NCI-H69 (cell line): ENCODE results near the gene PLXDC2.
"Not testable (repeated sequence)": the region's sequence is repeated elsewhere in the genome, so short reads cannot be mapped to it uniquely, and the experiment has no call there.

Source experiments
- DNase-seq: peaks from one replicate; lab custom pipeline; 2025; lab: John Stamatoyannopoulos, UW

Gene PLXDC2

GRCh38 chr10:19977097-19977521 lies 160.9 kb downstream of the PLXDC2 start:
- DNase-seq, result no peak

GRCh38 chr10:19979628-19980027 lies 163.4 kb downstream of the PLXDC2 start:
- no peak for DNase-seq

DNA sequence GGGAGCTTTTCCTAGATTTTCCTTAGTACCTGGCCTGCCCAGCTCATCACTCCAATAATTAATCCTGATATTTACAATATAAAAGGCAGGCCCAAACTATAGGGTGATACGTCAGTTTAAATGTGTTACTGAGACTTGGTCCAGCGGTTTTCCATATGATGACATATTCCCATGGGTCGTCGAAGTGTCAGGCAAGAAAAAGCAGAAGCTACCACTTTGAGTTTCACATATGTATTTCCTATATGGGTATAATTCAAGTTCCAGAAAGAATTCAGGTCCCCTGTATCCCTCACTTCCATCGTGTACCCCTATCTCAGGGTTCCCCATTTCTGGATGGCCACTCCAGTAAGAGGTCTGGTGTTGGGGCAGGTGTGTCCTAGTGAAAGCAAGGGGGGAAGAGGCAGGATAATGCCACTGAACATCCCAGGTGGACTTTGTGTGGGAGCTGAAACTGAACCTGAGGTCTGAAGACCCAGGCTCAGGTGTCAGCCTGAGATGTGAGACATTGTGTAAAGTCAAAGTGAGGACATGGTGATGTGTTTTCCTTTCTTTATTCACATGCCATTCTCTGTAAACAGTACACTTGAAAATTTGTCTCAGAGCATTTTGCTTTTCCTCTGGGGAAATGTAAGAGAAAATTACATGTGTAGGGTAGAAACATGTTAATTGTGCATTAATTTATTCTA lies 167.8 kb downstream of the PLXDC2 start:
- DNase-seq, result no peak

- no peak for DNase-seq
Measured at GRCh38 chr10:19985745-19986144, 169.5 kb downstream of the PLXDC2 start.

GRCh38 chr10:19986591-19986990 lies 170.4 kb downstream of the PLXDC2 start:
- DNase-seq, result no peak

DNA sequence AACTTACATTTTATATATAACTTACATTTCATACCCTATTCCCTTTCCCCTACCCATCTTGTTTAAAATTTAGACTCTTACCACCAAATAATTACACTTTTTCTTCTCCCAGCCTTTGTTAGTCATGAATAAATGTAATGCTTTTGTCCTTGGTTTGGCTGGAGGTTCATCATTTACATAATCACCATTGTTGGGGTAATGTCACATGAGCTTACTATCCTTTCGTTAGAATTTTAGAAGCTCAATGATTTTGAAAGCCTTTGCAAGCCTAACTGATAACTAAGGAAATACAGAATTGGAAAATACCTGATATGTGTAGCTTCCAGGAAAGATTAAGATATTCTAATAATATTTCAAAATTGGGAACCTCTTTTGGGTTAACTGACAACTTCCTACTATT lies 171.7 kb downstream of the PLXDC2 start:
- no peak for DNase-seq

- DNase-seq, result no peak
Measured at GRCh38 chr10:19993714-19994315, 177.6 kb downstream of the PLXDC2 start.

DNA sequence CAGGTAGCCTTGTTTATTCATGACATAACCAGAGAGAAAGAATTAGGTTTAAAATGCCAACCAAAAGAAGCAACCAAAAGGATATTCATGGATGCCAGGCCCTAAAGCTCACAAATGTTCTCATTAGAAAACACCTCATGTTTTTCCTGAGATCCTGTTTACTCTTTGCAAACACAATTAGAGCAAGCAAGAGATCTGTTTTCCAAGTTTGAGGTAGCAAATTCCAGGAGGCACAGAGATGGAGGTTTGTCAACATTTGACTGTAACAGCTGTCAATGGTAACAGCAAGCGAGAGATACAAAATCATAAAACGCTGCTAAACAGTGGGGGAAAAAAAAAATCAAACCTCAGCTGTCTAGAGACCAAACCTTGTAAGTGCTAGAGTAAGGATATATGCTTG lies 182.2 kb downstream of the PLXDC2 start:
- DNase-seq, result no peak

- DNase-seq, result no peak
Measured at GRCh38 chr10:19999431-19999830, 183.2 kb downstream of the PLXDC2 start.

- not testable (repeated sequence) for DNase-seq
Measured at GRCh38 chr10:20002026-20002425, 185.8 kb downstream of the PLXDC2 start.

DNA sequence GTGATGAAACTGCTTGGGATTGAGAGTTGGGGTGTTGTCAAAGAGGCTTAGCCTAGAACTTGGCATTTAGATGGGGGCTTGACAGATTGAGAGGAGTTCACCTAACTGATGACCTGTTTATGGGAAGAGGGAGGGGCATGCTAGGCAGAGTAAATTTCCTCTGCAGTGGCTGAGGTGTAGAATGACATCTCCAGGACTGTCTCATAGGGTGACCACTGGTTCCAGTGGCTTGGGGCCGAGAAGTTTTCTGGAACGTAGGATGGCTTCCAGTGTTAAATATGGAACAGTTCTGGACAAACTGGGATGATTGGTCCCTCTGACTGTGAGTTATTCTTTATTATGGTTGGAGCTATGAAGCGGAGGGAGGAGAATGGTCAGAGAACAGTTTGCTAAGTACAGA lies 186.4 kb downstream of the PLXDC2 start:
- no peak for DNase-seq

DNA sequence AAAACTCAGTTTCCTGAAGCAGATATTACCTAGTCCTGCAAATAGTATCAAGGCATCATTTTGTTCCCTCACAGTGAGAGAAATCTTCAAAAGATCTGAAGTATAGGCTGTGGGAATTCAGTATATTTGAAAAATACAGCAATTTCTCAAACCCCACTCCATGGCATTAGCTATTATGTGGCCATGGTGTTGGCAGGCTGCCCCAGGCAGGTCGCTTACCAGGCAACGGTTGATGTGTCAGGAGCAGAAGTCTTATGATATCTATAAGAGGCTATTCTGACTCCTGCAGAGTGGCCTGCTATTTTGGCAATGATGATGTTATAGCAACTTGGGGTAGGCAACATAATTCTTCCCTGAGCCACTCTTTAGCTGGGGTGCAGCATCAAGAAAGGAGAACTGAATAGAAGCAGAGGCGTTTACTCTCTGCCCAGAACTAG lies 187.9 kb downstream of the PLXDC2 start:
- no peak for DNase-seq

- no peak for DNase-seq
Measured at GRCh38 chr10:20005638-20006037, 189.4 kb downstream of the PLXDC2 start.

GRCh38 chr10:20006169-20006870 lies 190.1 kb downstream of the PLXDC2 start:
- no peak for DNase-seq

GRCh38 chr10:20007426-20007825 lies 191.2 kb downstream of the PLXDC2 start:
- DNase-seq, result no peak

- DNase-seq, result no peak
Measured at GRCh38 chr10:20013991-20014750, 197.9 kb downstream of the PLXDC2 start.

DNA sequence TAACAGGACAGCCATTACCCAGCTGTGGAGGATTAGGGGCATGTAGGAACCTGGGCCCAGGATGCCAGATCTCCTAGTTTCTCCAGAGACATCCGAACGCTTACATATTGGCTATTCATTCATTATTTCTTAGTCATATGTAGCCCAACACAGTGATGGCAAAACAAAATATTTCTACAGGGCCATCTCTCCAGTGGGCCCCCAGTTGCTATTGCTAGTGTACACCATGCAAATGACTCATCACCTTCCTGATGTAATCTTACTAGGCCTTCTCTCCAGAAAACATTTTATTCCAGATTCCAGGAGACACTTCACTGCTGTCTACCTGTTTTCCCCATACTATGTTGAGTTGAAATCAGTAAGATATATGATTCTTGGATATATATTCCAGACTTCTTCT lies 201.7 kb downstream of the PLXDC2 start:
- no peak for DNase-seq

DNA sequence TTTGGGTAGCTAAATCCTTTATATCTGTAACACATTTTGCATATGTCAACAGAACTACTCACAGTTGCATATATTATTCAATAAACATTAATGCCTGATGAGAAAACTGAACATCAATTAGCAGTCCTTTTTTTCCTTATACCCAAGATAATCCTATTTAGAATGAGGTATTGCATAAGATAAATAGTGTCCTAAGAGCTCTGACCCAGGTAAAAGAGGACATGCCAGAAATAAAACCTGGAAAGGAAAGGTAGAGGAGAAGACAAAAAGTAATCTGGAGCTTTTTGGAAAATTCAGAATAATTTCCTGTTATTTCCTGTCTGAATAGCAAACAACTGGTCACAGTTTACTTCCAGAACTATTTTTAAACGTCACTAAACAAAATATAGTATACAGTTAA lies 204.4 kb downstream of the PLXDC2 start:
- no peak for DNase-seq

- no peak for DNase-seq
Measured at GRCh38 chr10:20029523-20029922, 213.3 kb downstream of the PLXDC2 start.

- DNase-seq, result no peak
Measured at GRCh38 chr10:20033476-20033875, 217.2 kb downstream of the PLXDC2 start.

DNA sequence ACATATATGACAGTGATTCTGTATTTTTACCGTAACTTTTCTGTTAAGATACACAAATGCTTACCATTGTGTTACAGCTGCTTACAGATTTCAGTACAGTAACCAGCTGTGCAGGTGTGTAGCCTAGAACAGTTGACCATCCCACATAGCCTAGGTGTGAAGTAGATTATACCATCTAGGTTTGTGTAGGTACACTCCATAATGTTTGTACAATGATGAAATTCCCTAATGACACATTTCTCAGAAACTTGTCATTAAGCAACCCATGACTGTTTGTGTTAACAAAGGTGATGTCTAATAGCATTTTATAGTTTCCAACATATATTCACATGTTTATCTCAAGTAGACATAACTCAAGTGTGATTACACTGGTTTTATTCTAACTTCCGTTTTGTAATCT lies 218.5 kb downstream of the PLXDC2 start:
- DNase-seq, result no peak

DNA sequence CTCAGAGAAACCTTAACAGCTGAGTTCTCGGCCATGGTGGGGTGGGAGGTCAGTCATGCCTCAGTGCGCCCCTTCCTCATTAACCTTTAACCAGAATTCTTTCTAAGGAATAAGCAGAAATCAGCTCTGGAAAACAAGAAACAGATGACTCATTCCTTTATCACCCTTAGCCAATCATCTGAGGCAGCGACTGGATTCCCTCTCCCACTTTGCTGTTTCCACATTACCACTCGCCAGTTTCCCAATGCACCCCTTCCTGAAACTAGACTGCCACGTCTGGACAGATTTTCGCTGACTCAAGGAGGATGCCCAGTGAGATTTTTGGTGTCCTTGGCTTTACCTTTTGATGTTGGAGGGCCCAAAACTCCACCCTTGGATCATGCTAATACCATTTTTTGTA lies 223.8 kb downstream of the PLXDC2 start:
- DNase-seq, result no peak

DNA sequence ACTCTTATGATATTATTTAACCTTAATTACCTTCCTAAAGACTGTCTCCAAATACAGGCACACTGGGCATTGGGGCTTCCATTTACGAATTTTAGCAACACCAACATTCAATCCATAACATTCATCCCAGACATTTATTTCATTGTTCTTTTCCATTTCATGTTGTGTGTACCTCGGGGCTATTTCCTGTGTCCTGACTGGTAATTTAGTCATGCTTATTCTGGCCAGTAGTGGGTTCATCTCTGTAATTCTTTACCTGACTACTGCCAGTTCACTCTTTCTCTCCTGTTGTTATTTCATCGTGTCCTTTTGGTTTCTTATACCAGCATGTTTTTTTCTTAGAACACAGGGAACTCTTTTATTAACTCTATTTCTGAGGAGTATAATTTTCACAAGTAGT lies 225.7 kb downstream of the PLXDC2 start:
- DNase-seq, result peak; percentile 1
